Lower lobe of right lung (tissue), 2 donors: ENCODE measurements around the gene PLCB3. TPM values are rescaled to one million over a fixed set of nuclear protein-coding genes. Genes with fewer than 3 reads are reported as not detected.

Source experiments
- ATAC-seq, 2 donors: fragments of 200-7000 bp; cut with Tn5 transposase; one replicate each; pipeline ENCODE4 v1.9.1; 2020 to 2022; ENCODE audit warnings: mild to moderate bottlenecking in 2 of 2, moderate library complexity in 2 of 2
- DNase-seq: peaks from one replicate; pipeline ENCODE4 v3.0.0-alpha.2; 2020
- H3K27ac ChIP-seq: fragments of 200-600 bp; one replicate; pipeline ENCODE4 v1.8.0; 2022
- H3K27me3 ChIP-seq: fragments of 200-600 bp; one replicate; pipeline ENCODE4 v1.8.0; 2022; ENCODE audit warnings: low read depth
- H3K36me3 ChIP-seq: fragments of 200-600 bp; one replicate; pipeline ENCODE4 v1.8.0; 2022; ENCODE audit warnings: mild to moderate bottlenecking
- H3K4me1 ChIP-seq: fragments of 200-600 bp; one replicate; pipeline ENCODE4 v1.8.0; 2022
- H3K4me3 ChIP-seq: fragments of 200-600 bp; one replicate; pipeline ENCODE4 v1.8.0; 2022; ENCODE audit warnings: mild to moderate bottlenecking
- H3K9me3 ChIP-seq: fragments of 200-600 bp; one replicate; pipeline ENCODE4 v1.8.0; 2022
- CTCF ChIP-seq: fragments of 200-600 bp; IDR thresholded peaks from one replicate; pipeline ENCODE4 v1.8.0; 2022; ENCODE audit warnings: antibody characterized with exemption, mild to moderate bottlenecking
- intact Hi-C: fragments of 100-400 bp; cut with DNase I; formaldehyde crosslinking; loops from one replicate; pipeline ENCODE4 v1.11.0; 2022
- total RNA-seq: library from RNA; stranded (reverse); fragmentation: NEBNext Ultra II Directional; extraction: Animal tissue kit (Norgen Biotek cat#: 25700); gene quantifications from one replicate; pipeline ENCODE4 v1.2.1, GENCODE V29; 2021
- donor health status: DM: no; HTN: yes; CAD: no; lungs with severe emphysema.

PLCB3 gene
- total RNA-seq, 1 donor from 2014 or later, result 31.8 TPM

DNA sequence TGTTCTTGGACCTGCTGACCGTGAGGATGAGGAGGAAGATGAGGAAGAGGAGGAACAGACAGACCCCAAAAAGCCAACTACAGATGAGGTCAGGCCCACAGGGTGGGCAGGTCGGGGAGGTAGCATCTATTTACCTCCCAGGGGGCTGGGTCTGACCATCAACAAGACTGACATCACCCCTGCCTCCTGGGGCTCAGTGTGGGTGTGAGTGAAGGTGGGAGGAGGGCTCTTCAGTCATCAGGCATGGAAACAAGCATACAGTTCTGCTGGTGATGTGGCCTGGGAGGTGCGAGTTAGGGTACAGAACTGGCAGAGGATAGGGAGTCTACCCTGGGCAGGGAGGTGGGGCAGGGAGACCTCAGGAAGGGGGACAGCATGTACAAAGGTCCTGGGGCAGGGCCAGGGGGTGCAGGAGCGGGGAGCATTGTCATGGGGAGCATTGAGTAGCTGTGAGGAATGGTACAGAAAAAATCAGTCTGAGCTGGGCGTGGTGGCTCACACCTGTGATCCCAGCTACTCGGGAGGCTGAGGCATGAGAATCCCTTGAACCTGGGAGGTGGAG is 8.9 kb downstream of the PLCB3 start:
- H3K36me3 ChIP-seq, result peaks cover 95% of the 10 kb centered on the region
- ATAC-seq (no peak), DNase-seq (no peak)

GRCh38 chr11:64261556-64262080 is 10.3 kb downstream of the PLCB3 start:
- no peak for DNase-seq
- no peaks in the 10 kb centered on the region for H3K4me1 ChIP-seq
- TF ChIP-seq CTCF, result no peak
- H3K9me3 ChIP-seq, result no peaks in the 10 kb centered on the region
- intact Hi-C loops, result no loop called here
- no peaks in the 10 kb centered on the region for H3K27me3 ChIP-seq
- H3K36me3 ChIP-seq, result peaks cover 95% of the 10 kb centered on the region
- ATAC-seq, result no peak
- H3K27ac ChIP-seq, result no peak overlapping the region
- H3K4me3 ChIP-seq, result no peak overlapping the region

More for the DNA sequence above, 8.9 kb downstream of the PLCB3 start:
- intact Hi-C loops, result no loop called here
- H3K27ac ChIP-seq, result no peak overlapping the region
- H3K4me1 ChIP-seq, result no peaks in the 10 kb centered on the region
- H3K4me3 ChIP-seq, result no peak overlapping the region
- TF ChIP-seq CTCF, result no peak
- H3K27me3 ChIP-seq, result no peaks in the 10 kb centered on the region
- no peaks in the 10 kb centered on the region for H3K9me3 ChIP-seq

DNA sequence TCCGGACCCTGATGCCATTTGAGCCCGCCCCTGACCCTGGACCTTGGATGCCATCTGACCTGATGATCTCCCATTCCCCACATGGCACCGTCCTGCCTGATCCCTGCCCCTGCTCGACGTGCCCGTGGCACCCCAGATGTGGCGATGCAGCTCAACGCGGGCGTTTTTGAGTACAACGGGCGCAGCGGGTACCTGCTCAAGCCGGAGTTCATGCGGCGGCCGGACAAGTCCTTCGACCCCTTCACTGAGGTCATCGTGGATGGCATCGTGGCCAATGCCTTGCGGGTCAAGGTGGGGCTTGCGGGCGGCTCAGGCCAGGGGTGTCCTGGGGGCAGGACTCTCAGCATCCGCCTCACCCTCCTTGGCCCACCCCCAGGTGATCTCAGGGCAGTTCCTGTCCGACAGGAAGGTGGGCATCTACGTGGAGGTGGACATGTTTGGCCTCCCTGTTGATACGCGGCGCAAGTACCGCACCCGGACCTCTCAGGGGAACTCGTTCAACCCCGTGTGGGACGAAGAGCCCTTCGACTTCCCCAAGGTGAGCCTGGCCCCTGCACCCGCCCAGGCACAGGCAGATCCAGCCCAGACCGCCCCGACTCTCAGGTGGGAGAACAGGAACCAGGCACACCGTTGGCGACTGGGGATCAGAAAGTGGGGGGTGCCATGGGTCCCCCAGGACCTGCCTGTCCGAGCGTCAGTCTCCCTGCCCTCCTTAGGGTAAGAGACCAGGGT is 11.1 kb downstream of the PLCB3 start:
- H3K27me3 ChIP-seq, result no peaks in the 10 kb centered on the region
- H3K4me3 ChIP-seq, result no peak overlapping the region
- peaks cover 6% of the 10 kb centered on the region for H3K4me1 ChIP-seq
- intact Hi-C loops, result no loop called here
- no peaks in the 10 kb centered on the region for H3K9me3 ChIP-seq
- H3K27ac ChIP-seq, result no peak overlapping the region
- peaks cover 94% of the 10 kb centered on the region for H3K36me3 ChIP-seq
- TF ChIP-seq CTCF, result no peak
- ATAC-seq (no peak), DNase-seq (no peak)

- H3K36me3 ChIP-seq, result peaks cover 85% of the 10 kb centered on the region
- no peak for TF ChIP-seq CTCF
- no peak for DNase-seq
Measured at GRCh38 chr11:64263021-64263946, 12.0 kb downstream of the PLCB3 start.

GRCh38 chr11:64263947-64264317 is 12.6 kb downstream of the PLCB3 start:
- no peak for TF ChIP-seq CTCF
- ATAC-seq (no peak), DNase-seq (no peak)
- H3K9me3 ChIP-seq, result no peaks in the 10 kb centered on the region
- H3K36me3 ChIP-seq, result peaks cover 79% of the 10 kb centered on the region
- peaks cover 21% of the 10 kb centered on the region for H3K4me1 ChIP-seq
- intact Hi-C loops, result no loop called here
- H3K27me3 ChIP-seq, result no peaks in the 10 kb centered on the region
- H3K27ac ChIP-seq, result no peak overlapping the region
- no peak overlapping the region for H3K4me3 ChIP-seq

More at GRCh38 chr11:64263021-64263946, 12.0 kb downstream of the PLCB3 start:
- Histone ChIP-seq H3K4me3 (no peak overlapping the region), H3K27me3 (no peaks in the 10 kb centered on the region), H3K4me1 (peaks cover 15% of the 10 kb centered on the region), H3K9me3 (no peaks in the 10 kb centered on the region), H3K27ac (no peak overlapping the region)
- intact Hi-C loops, result no loop called here
- no peak for ATAC-seq
